ENCODE data around the gene WNT3A.
A peak's percentile ranks its signal among the peaks of the same experiment; 100 is the strongest.

The WNT3A gene

GRCh38 chr1:228058949-228059633 lies 52.3 kb downstream of the WNT3A start:
- DNase-seq: peak; percentile 93

- peak; percentile 96 for DNase-seq
Observed at GRCh38 chr1:228059634-228060457, 53.0 kb downstream of the WNT3A start.

DNA sequence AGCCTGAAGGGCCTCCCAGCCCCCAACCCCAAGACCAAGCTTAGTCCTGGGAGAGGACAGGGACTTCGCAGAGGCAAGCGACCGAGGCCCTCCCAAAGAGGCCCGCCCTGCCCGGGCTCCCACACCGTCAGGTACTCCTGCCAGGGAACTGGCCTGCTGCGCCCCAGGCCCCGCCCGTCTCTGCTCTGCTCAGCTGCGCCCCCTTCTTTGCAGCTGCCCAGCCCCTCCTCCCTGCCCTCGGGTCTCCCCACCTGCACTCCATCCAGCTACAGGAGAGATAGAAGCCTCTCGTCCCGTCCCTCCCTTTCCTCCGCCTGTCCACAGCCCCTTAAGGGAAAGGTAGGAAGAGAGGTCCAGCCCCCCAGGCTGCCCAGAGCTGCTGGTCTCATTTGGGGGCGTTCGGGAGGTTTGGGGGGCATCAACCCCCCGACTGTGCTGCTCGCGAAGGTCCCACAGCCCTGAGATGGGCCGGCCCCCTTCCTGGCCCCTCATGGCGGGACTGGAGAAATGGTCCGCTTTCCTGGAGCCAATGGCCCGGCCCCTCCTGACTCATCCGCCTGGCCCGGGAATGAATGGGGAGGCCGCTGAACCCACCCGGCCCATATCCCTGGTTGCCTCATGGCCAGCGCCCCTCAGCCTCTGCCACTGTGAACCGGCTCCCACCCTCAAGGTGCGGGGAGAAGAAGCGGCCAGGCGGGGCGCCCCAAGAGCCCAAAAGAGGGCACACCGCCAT lies 53.8 kb downstream of the WNT3A start:
- peak; percentile 53 for DNase-seq

- no peak for DNase-seq
Observed at GRCh38 chr1:228061411-228062084, 54.8 kb downstream of the WNT3A start.

- no peak for DNase-seq
Observed at GRCh38 chr1:228062085-228062791, 55.4 kb downstream of the WNT3A start.

DNA sequence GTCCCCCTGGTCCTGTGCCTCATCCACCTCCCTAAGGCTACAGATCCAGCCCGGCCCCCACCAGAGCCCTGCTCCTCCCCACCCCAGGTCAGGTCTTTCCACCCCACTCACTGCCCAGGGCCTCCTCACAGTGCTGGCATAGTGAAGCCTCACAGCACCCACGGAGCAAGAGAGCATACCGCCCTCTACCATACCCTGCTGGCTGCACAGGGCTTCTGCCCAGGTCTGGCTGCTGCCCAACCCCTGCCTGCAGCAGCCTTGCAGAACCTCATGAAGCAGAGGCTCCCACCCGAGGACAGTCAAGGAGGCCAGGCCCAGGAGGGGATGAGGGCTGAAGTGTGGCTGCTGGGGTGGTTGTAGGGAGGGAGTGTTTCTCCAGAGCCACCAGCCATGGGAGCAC lies 56.0 kb downstream of the WNT3A start:
- peak; percentile 18 for DNase-seq

DNA sequence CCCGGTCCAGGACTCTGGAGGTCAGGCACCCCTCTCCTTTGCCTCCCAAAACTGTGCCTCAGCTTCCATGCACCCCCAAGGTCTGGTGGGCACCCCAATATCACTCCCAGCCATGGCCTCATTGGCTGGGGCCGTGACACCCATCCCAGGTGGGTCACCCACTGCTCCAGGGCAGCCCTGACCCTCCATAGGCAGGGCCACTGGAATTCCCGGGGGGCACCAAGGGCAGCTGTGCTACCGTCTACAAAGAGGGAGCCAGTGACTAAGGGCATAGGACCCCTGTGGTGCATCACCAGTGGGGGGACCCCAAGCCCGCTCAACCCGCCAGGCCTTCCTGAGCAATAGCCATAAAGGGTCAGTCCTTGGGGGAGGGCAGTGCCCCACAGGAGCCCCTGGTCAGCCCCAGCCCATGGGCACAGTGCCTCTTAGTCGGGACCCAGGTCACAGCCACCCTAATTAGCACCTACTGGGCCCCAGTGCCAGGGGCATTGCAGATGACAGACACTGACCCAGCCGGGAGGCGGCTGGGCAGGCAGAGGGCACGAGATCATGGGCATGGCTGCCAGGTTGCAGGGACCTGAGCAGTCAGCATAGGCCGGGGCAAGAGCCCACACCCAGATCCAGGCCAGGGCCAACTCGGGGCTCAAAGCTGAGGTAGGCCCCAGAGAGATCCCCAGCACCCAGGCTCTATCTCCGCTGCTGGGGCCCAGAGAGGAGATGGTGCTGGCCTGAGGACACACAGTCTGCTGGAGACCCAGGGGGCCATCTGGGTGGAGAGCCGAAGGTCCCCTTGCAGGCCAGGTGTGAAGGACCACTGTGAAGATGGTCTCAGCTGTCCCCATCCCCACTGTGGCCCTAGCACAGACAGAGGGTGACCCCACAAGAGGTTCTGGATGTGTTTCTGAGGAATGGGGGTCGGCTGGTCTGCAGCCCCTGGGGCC lies 56.7 kb downstream of the WNT3A start:
- DNase-seq: no peak

DNA sequence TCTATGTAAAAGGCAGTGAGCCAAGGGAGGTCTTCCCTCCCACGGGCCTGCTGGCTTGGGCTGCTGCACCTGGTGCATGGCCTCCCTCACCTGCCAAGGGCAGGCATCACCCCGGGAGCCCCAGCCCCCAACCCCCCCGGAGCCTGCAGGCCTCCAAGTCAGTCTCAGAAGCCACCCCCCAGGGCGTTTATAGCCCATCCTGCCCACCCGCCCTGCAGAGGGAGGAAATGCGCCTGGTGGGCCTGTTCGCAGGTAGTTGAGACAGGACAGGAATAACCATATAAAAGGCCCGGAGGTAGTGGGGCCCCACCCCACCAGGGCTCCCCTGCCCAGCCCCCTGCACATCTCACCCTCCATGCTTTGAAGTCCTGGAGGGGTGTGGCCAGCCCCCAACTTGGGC lies 57.5 kb downstream of the WNT3A start:
- DNase-seq: no peak

GRCh38 chr1:228064741-228065542 lies 58.1 kb downstream of the WNT3A start:
- DNase-seq: no peak

- DNase-seq: no peak
Observed at GRCh38 chr1:228065543-228066347, 58.9 kb downstream of the WNT3A start.

DNA sequence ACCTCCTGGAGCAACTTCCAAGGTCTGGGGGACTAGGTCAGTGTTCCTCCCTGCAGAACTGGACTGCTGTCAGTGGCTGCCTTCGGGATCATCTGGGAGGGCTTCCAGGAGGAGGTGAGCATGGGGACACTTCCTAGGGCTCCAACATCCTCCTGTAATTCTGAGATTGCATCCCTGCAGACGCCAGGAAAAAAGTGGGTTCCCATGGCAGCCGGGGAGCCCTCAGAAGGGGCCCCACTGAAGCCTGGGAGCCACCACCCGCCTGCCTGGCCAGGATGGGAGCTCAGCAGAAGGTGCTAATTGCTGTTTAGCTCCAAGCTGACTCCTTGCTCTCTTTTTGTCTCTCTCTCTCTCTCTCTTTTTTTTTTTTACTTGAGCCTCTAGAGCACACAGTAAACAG lies 59.6 kb downstream of the WNT3A start:
- DNase-seq: peak; percentile 20

DNA sequence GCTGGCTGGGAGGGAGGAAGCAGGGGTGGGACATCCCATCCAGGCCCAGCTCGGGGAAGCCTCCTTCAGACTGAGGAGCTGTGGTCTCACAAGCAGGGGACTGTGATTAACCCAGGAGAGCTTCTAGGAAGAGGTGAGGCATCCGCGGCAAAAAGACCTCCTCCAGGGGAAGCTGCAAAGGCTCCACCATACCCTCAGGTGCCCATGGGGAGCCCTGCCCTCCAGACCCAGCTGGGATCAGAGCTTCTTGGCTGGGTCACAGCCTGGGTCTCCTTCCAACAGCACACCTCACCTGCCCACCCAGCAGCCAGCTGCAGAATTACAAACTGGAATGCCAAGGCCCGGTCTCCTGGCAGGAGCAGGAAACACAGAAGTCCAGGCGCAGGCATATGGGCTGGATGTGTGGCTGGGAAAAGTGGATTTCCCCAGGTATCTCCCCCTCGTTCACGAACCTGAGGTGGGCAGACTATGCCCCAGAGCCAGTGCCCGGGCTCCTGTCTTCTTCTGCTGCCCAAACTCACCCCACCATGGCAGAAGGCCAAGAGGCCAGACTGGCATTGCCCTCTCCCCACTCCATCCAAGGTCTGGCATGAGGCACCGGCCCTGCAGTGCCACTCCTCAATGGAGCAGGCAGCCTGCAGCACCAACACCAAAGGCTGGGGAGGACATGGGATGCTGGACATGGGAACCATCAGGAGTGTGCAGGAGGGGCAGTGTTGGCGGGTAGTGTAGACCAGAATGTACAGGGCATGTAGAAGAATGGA lies 60.3 kb downstream of the WNT3A start:
- DNase-seq: no peak

GRCh38 chr1:228068359-228068758 lies 61.6 kb downstream of the WNT3A start:
- no peak for DNase-seq

DNA sequence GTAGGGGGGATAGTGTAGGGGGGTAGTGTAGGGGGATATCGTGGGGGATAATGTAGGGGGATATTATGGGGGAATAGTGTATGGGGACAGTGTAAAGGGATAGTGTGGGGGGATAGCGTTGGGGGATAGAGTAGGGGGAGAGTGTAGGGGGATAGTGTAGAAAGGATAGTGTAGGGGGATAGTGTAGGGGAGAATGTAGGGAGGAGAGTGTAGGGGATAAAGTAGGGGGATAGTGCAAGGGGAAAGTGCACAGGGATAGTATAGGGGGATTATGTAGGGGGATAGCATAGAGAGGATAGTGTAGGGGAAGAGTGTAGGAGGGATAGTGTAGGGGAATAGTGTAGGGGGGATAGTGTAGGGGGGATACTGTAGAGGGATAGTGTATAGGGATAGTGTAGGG lies 63.4 kb downstream of the WNT3A start:
- no peak for DNase-seq

- DNase-seq: no peak
Observed at GRCh38 chr1:228070851-228071250, 64.1 kb downstream of the WNT3A start.

- no peak for DNase-seq
Observed at GRCh38 chr1:228071839-228072657, 65.2 kb downstream of the WNT3A start.

DNA sequence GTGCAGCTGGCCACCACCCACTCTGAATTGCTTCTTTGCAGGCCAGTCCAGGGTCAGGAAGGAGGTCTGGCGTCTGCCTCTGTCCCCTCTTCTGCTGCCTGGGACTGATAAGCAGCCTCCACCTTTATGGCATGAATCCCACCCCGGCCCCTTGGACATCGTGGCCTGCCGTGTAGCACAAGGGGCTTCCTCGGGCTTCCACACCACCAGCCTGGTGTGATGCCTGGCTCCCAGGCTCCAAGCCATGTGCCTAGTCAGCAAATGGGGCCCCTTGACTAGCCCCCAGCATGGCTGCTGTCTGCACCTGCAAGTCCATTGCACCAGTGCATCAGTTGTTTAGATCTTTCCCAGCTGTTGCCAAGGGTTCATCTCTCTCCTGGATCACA lies 65.9 kb downstream of the WNT3A start:
- no peak for DNase-seq

Measured in DMS53 (cell line).